Epithelial cell of esophagus (primary cell): Measurements from ENCODE around the gene HSFX1.
"Not testable (repeated sequence)": the region's sequence is repeated elsewhere in the genome, so short reads cannot be mapped to it uniquely, and the experiment has no call there.

Experiments
- DNase-seq: peaks from one replicate; pipeline ENCODE4 v3.0.0; 2010; ENCODE audit warnings: low read depth
- H3K4me3 ChIP-seq: 2 replicates; pipeline ENCODE4 v1.5.1; 2011; ENCODE audit warnings: mild to moderate bottlenecking, low read length, control low read depth
- CTCF ChIP-seq: IDR thresholded peaks from 2 replicates; pipeline ENCODE4 v1.5.1; 2011; ENCODE audit warnings: low read depth, mild to moderate bottlenecking, low read length, control low read depth, inconsistent platforms; ENCODE audit not compliant: insufficient read depth; ENCODE audit errors: missing control alignments

HSFX1 gene

GRCh38 chrX:149762696-149763614 is 10.9 kb upstream of the HSFX1 start:
- no peak overlapping the region for H3K4me3 ChIP-seq
- TF ChIP-seq CTCF: no peak
- DNase-seq: no peak

GRCh38 chrX:149770344-149770743 is 3.5 kb upstream of the HSFX1 start:
- not testable (repeated sequence) for H3K4me3 ChIP-seq

GRCh38 chrX:149773026-149773425 is 842 bp upstream of the HSFX1 start:
- not testable (repeated sequence) for DNase-seq

More at GRCh38 chrX:149770344-149770743, 3.5 kb upstream of the HSFX1 start:
- DNase-seq: not testable (repeated sequence)

GRCh38 chrX:149777999-149778398 is 4.1 kb downstream of the HSFX1 start:
- not testable (repeated sequence) for DNase-seq, H3K4me3 ChIP-seq

More at GRCh38 chrX:149773026-149773425, 842 bp upstream of the HSFX1 start:
- not testable (repeated sequence) for H3K4me3 ChIP-seq

GRCh38 chrX:149781727-149782126 is 7.9 kb downstream of the HSFX1 start, which contains the start of gene MAGEA9:
Gene MAGEA9 (plus strand): TSS chrX:149781930. CDS start chrX:149786211, 4,281 bp downstream.
- not testable (repeated sequence) for DNase-seq, H3K4me3 ChIP-seq

GRCh38 chrX:149795531-149795930 is 21.7 kb downstream of the HSFX1 start:
- H3K4me3 ChIP-seq, DNase-seq: not testable (repeated sequence)

- no peak overlapping the region for H3K4me3 ChIP-seq
- DNase-seq: no peak
These were observed 25.3 kb downstream of the HSFX1 start for GRCh38 chrX:149799095-149799714.

GRCh38 chrX:149799938-149800337 is 26.1 kb downstream of the HSFX1 start:
- H3K4me3 ChIP-seq: no peak overlapping the region
- DNase-seq: no peak
- TF ChIP-seq CTCF: no peak

More at GRCh38 chrX:149799095-149799714, 25.3 kb downstream of the HSFX1 start:
- no peak for TF ChIP-seq CTCF

GRCh38 chrX:149803458-149804062 is 29.7 kb downstream of the HSFX1 start:
- no peak overlapping the region for H3K4me3 ChIP-seq
- TF ChIP-seq CTCF: no peak
- DNase-seq: no peak
